PC-9 (cell line): ENCODE results near the gene SPAG9. TPM values are rescaled to one million over a fixed set of nuclear protein-coding genes. Genes with fewer than 3 reads are reported as not detected.

Source experiments
- BruUV-seq: library from RNA; stranded (reverse); fragments of 400-500 nt; replicated peaks from 2 replicates; lab custom pipeline; 2021; lab: Mats Ljungman, UMichigan
- CTCF ChIA-PET: fragments of 300-600 bp; sonication (Branson Sonifier 250); formaldehyde crosslinking; loops from one replicate; lab custom pipeline; 2022; ENCODE audit warnings: antibody characterized with exemption; lab: Charles Lee
- POLR2A ChIA-PET: fragments of 300-600 bp; sonication (Branson Sonifier 250); formaldehyde crosslinking; loops from one replicate; lab custom pipeline; 2022; ENCODE audit warnings: antibody characterized with exemption; ENCODE audit not compliant: unreplicated experiment; lab: Charles Lee
- DNase-seq, 2 experiments: peaks; one replicate each; pipeline versions ENCODE4 v3.0.0 to v3.0.0-alpha.2; 2015 to 2022; ENCODE audit warnings: mixed read lengths in 1 of 2
- H2AFZ ChIP-seq: fragments of 200-600 bp; sonication (generic); 2 replicates; pipeline ENCODE4 v1.8.1; 2017; ENCODE audit warnings: antibody characterized with exemption
- H3F3A ChIP-seq: fragments of 200-600 bp; sonication (generic); 2 replicates; pipeline ENCODE4 v1.8.1; 2017; ENCODE audit warnings: antibody characterized with exemption, mild to moderate bottlenecking, low read depth; ENCODE audit not compliant: insufficient read depth
- H3K27ac ChIP-seq: fragments of 200-600 bp; sonication (generic); 2 replicates; pipeline ENCODE4 v1.6.1; 2016; ENCODE audit warnings: mixed run types
- H3K27me3 ChIP-seq: fragments of 200-600 bp; sonication (generic); 2 replicates; pipeline ENCODE4 v1.6.1; 2016; ENCODE audit warnings: low read depth, mixed run types; ENCODE audit not compliant: insufficient read depth
- H3K36me3 ChIP-seq: fragments of 200-600 bp; sonication (generic); 2 replicates; pipeline ENCODE4 v1.6.1; 2016; ENCODE audit warnings: low read depth, mixed run types
- H3K4me1 ChIP-seq: fragments of 200-600 bp; sonication (generic); replicated peaks from 2 replicates; pipeline ENCODE4 v1.6.1; 2016; ENCODE audit warnings: mixed run types; ENCODE audit not compliant: insufficient read depth
- H3K4me2 ChIP-seq: fragments of 200-600 bp; sonication (generic); 2 replicates; pipeline ENCODE4 v1.6.1; 2017; ENCODE audit warnings: mixed run types
- H3K4me3 ChIP-seq: fragments of 200-600 bp; sonication (generic); 2 replicates; pipeline ENCODE4 v1.6.1; 2016; ENCODE audit warnings: mixed run types
- H3K79me2 ChIP-seq: fragments of 200-600 bp; sonication (generic); 2 replicates; pipeline ENCODE4 v1.6.1; 2017; ENCODE audit warnings: low read depth, mixed run types
- H3K9me2 ChIP-seq: fragments of 200-600 bp; sonication (generic); 2 replicates; pipeline ENCODE4 v1.8.1; 2017; ENCODE audit warnings: mild to moderate bottlenecking; ENCODE audit not compliant: insufficient read depth
- H3K9me3 ChIP-seq: fragments of 200-600 bp; sonication (generic); 2 replicates; pipeline ENCODE4 v1.8.1; 2016; ENCODE audit warnings: low read depth; ENCODE audit not compliant: insufficient read depth
- H4K20me1 ChIP-seq: fragments of 200-600 bp; sonication (generic); 2 replicates; pipeline ENCODE4 v1.8.1; 2017; ENCODE audit not compliant: insufficient read depth
- EZH2 ChIP-seq: fragments of 200-600 bp; sonication (generic); IDR thresholded peaks from 2 replicates; pipeline ENCODE4 v1.8.0; 2017; ENCODE audit warnings: antibody characterized with exemption, low read depth
- intact Hi-C: fragments of 100-400 bp; cut with micrococcal nuclease; formaldehyde crosslinking; loops from one replicate; pipeline ENCODE4 v1.10.0; 2022; ENCODE audit not compliant: unreplicated experiment
- total RNA-seq: library from RNA; stranded (reverse); gene quantifications from 2 replicates; pipeline ENCODE4 v1.2.3, GENCODE V29; 2021
- TF ChIP-seq, protein P1 (sequence below): fragments of 200-600 bp; sonication (generic); conservative IDR thresholded peaks from 2 replicates; pipeline ENCODE4 v1.6.1; 2017; ENCODE audit warnings: mixed run types, antibody characterized with exemption, mild to moderate bottlenecking, moderate library complexity

Gene SPAG9
- total RNA-seq, 1 experiment from 2014 or later, result 51.8 TPM

DNA sequence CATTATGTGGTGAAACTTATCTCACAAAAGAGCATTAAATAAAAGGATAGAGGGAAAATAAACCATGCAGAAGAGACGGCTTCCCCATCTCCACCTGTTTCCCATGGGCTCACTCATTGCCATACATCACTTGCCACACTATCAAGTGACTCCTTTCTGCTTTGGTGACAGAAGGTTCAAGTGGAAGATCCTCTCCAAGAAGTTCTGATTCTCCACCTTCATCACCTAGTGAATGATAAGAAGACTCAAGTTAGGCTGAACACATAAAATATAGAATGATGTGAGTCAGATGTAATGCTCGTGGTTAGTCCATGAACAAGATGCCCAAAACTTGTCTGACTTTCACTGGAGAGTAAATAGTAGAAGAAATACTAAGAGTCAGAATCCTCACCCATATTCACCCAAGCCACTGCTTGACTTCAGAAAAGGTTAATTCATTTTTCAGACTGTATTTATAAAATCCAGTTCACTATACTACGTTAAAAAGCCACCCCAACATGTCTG is 154.5 kb downstream of the SPAG9 start:
- Histone ChIP-seq H3K9me3 (no peaks in the 10 kb centered on the region), H3K27me3 (no peaks in the 10 kb centered on the region), H4K20me1 (no peaks in the 10 kb centered on the region), H3K4me1 (peaks cover 6% of the 10 kb centered on the region), H3K4me2 (no peak overlapping the region), H3K4me3 (no peak overlapping the region), H2AFZ (no peak overlapping the region), H3K9me2 (no peaks in the 10 kb centered on the region), H3F3A (no peaks in the 10 kb centered on the region), H3K79me2 (no peaks in the 10 kb centered on the region), H3K27ac (no peak overlapping the region), H3K36me3 (no peaks in the 10 kb centered on the region)
- intact Hi-C loops, result no loop called here
- TF ChIP-seq EZH2, result no peak
- DNase-seq, result no peak
- no TSS peak for BruUV-seq
- ChIA-PET POLR2A (no interaction called here), CTCF (no interaction called here)

GRCh38 chr17:50963139-50963538 is 157.5 kb downstream of the SPAG9 start:
- Histone ChIP-seq H3K79me2 (no peaks in the 10 kb centered on the region), H3K4me3 (no peak overlapping the region), H2AFZ (no peak overlapping the region), H3K36me3 (no peaks in the 10 kb centered on the region), H3K4me1 (peaks cover 6% of the 10 kb centered on the region), H3K27me3 (no peaks in the 10 kb centered on the region), H4K20me1 (no peaks in the 10 kb centered on the region), H3K4me2 (no peak overlapping the region), H3K9me3 (no peaks in the 10 kb centered on the region), H3K9me2 (no peaks in the 10 kb centered on the region), H3F3A (no peaks in the 10 kb centered on the region), H3K27ac (no peak overlapping the region)
- no peak for TF ChIP-seq EZH2
- TF ChIP-seq, protein P1, sequence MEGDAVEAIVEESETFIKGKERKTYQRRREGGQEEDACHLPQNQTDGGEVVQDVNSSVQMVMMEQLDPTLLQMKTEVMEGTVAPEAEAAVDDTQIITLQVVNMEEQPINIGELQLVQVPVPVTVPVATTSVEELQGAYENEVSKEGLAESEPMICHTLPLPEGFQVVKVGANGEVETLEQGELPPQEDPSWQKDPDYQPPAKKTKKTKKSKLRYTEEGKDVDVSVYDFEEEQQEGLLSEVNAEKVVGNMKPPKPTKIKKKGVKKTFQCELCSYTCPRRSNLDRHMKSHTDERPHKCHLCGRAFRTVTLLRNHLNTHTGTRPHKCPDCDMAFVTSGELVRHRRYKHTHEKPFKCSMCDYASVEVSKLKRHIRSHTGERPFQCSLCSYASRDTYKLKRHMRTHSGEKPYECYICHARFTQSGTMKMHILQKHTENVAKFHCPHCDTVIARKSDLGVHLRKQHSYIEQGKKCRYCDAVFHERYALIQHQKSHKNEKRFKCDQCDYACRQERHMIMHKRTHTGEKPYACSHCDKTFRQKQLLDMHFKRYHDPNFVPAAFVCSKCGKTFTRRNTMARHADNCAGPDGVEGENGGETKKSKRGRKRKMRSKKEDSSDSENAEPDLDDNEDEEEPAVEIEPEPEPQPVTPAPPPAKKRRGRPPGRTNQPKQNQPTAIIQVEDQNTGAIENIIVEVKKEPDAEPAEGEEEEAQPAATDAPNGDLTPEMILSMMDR, result no peak
- no peak for DNase-seq
- intact Hi-C loops, result no loop called here
- ChIA-PET POLR2A (no interaction called here), CTCF (no interaction called here)
- no TSS peak for BruUV-seq

- no peak overlapping the region for H2AFZ ChIP-seq
- H3K27ac ChIP-seq, result no peak overlapping the region
- no peak for DNase-seq
- intact Hi-C loops, result no loop called here
- no peak for TF ChIP-seq EZH2
- TF ChIP-seq, protein P1, result no peak
- ChIA-PET POLR2A (no interaction called here), CTCF (no interaction called here)
- no peaks in the 10 kb centered on the region for H3F3A ChIP-seq
- no peak overlapping the region for H3K4me2 ChIP-seq
- H3K4me1 ChIP-seq, result peaks cover 6% of the 10 kb centered on the region
- H4K20me1 ChIP-seq, result no peaks in the 10 kb centered on the region
- no peak overlapping the region for H3K4me3 ChIP-seq
- H3K9me2 ChIP-seq, result no peaks in the 10 kb centered on the region
- no peaks in the 10 kb centered on the region for H3K9me3 ChIP-seq
- H3K36me3 ChIP-seq, result no peaks in the 10 kb centered on the region
- BruUV-seq, result no TSS peak
- no peaks in the 10 kb centered on the region for H3K79me2 ChIP-seq
- no peaks in the 10 kb centered on the region for H3K27me3 ChIP-seq
Observed at GRCh38 chr17:50961282-50962220, 159.1 kb downstream of the SPAG9 start.
